ENCODE measurements around the gene SUPT3H. TPM values are rescaled to one million over a fixed set of nuclear protein-coding genes. Genes with fewer than 3 reads are reported as not detected.

The SUPT3H gene
- total and polyA plus RNA-seq, 2 of the 8 experiments (the other 6 are each of a cell fraction or from before 2014, with no cell fraction given), result 18.8 to 23.0 TPM

DNA sequence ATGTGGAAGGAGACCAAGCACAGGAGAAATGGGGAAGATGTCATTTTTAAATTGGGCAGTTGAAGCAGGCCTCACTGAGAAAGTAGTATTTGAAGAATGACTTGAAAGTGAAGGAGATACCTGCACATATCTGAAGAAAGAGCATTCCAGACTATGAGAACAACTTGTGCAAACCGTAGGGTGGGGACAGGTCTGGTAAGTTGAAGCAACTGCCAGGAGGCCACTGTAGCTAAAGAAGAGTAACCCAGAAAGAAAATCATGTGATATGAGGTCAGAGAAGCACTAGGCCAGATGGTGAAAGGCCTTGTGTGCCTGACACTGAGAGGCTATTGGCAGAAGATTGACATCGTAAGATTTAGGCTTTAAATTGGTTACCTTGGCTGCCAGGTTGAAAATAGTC is 4.7 kb upstream of the SUPT3H start (continued):
- TF ChIP-seq KDM1A (IDR thresholded peaks at IDR 0.05; ENCODE audit: borderline replicate concordance, low read length) (no peak), SP4 (IDR thresholded peaks at IDR 0.05; ENCODE audit: low read length) (no peak)
